NCI-H524 (cell line): ENCODE measurements around the gene RLN1.
"Not testable (repeated sequence)": the region's sequence is repeated elsewhere in the genome, so short reads cannot be mapped to it uniquely, and the experiment has no call there.

Source experiments
- DNase-seq, 2 experiments: peaks; one replicate each; lab custom pipeline; 2025; lab: John Stamatoyannopoulos, UW

The RLN1 gene, protein sequence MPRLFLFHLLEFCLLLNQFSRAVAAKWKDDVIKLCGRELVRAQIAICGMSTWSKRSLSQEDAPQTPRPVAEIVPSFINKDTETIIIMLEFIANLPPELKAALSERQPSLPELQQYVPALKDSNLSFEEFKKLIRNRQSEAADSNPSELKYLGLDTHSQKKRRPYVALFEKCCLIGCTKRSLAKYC

GRCh38 chr9:5338992-5339981 lies at the start of gene RLN1:
Gene RLN1, minus strand, starts transcription at chr9:5339876. Its CDS starts 130 bp downstream, at chr9:5339746.
- not testable (repeated sequence) for DNase-seq

- DNase-seq, result no peak
These were observed 49.5 kb upstream of the RLN1 start for GRCh38 chr9:5389109-5389732.

GRCh38 chr9:5388026-5388819 lies 48.5 kb upstream of the RLN1 start:
- no peak for DNase-seq

GRCh38 chr9:5384436-5384835 lies 44.8 kb upstream of the RLN1 start:
- DNase-seq, result no peak

- DNase-seq, result no peak
These were observed 42.8 kb upstream of the RLN1 start for GRCh38 chr9:5382479-5382878.

- no peak for DNase-seq
These were observed 36.3 kb upstream of the RLN1 start for GRCh38 chr9:5375790-5376477.

GRCh38 chr9:5375091-5375490 lies 35.4 kb upstream of the RLN1 start:
- DNase-seq, result no peak

- DNase-seq, result no peak
These were observed 24.8 kb upstream of the RLN1 start for GRCh38 chr9:5364294-5365024.

DNA sequence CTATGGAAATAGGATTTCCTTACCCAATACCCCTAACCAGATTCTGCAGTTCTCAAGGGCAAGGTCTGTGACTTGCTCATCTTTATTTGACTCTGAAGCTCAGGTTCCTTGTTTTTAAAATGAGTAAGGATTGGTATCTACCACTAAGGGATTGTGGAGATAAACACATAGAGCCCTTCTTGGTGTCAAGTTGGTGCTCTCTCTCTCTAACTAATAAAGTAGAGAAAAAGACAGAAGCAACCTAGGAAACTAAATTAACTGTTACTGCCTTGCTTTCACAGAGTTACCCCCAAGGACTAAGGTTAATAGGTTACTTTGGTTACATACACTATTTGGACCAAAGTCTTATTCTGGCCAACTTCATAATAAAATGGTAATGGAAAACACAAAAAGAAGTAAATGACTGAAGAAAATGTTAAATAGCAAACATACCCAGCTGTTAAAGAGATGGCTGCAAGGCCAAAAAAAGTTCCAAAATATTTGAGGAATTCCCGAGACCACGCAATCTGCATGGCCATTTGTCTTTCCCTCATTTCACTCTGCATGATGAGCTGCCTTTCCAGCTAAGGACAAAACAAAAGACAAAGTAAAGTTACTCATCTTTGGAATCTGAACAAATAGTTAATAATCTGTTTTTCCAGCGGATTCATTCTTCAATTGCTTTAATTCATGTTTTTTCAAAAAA lies 21.8 kb upstream of the RLN1 start:
- DNase-seq, result no peak

DNA sequence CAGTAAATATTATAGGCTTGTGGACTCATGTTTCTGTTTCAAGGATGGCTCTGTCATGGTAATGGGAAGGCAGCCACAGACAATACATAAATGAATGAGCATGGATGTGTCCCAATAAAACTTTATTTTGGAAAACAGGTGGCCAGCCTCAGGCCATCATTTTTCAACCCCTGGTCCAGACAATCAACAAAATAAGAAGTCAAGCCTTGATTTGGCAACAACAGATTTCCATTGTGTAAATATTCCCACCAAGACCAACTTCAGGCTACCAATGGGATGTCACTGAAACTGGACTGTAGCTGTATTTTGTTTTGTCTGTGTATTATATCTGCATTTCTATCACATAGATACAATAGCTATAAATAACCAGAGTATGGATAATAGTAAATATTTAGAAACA lies 20.7 kb upstream of the RLN1 start:
- no peak for DNase-seq

GRCh38 chr9:5357431-5358105 lies 17.9 kb upstream of the RLN1 start:
- DNase-seq, result no peak

GRCh38 chr9:5355817-5356216 lies 16.1 kb upstream of the RLN1 start:
- DNase-seq, result no peak

GRCh38 chr9:5355226-5355625 lies 15.6 kb upstream of the RLN1 start:
- DNase-seq, result no peak

DNA sequence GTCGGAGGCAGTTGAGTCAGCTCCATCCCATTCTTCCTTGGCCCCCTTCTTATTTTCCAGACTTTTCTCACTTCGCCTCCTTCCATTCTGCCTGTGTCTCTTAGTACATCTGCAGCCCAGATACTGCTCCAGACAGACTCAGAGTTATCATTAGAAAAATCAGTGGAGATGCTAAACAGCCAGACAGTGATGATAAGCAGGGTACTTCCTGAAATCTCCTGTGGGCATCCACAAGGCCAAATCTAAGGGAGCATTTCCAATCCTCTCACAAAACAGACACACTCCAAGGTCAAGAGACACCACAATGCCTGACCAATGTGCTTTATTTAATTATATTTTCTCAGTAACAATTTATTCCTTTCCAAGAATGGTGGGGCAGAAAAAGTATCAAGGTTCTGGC lies 14.5 kb upstream of the RLN1 start:
- DNase-seq, result no peak

GRCh38 chr9:5352637-5353248 lies 13.1 kb upstream of the RLN1 start:
- no peak for DNase-seq

- DNase-seq, result no peak
These were observed 3.0 kb downstream of the RLN1 start for GRCh38 chr9:5336688-5337087.

DNA sequence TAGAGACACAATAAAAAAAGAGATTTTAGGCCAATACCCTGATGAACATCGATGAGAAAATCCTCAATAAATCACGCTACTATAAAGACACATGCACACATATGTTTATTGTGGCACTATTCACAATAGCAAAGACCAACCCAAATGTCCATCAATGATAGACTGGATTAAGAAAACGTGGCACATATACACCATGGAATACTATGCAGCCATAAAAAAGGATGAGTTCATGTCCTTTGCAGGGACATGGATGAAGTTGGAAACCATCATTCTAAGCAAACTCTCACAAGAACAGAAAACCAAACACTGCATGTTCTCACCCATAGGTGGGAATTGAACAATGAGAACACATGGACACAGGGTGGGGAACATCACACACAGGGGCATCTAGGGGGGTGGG lies 8.4 kb downstream of the RLN1 start:
- DNase-seq, result not testable (repeated sequence)

- no peak for DNase-seq
These were observed 12.7 kb downstream of the RLN1 start for GRCh38 chr9:5326893-5327548.

DNA sequence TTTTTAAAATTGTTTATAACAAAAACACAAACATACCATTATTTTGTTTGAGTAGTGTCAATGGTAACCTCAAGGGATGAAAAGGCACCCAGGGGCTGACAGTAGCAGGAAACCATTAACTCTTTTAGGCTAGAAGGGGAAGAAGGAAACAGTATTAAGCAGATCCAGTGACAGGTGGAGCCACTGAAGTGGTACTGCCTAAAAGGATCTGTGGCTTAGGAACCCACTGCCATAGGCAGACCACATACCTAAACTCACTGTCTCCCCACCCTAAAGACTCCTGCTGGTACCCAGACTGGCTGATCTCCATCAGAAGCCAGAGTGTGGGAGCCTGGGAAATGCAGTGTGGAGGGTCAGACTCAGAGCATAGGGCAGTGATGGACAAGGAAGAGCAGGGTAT lies 13.5 kb downstream of the RLN1 start:
- DNase-seq, result peak in 1 of 2 experiments; percentile 8
